H1 (cell line): ENCODE measurements around the gene GJA5.

Experiments
- ASH2L ChIP-seq: fragments of 200-600, 300-600 bp; sonication (generic); IDR thresholded peaks from one replicate; pipeline ENCODE4 v1.7.1; 2017; ENCODE audit warnings: low read length
- CTCF ChIP-seq, 3 experiments: IDR thresholded peaks; 1 replicate in 2 of 3; 2 replicates in 1 of 3; pipeline versions ENCODE4 v1.5.1 to v1.6.1; 2011; ENCODE audit warnings: low read length in 3 of 3, mild to moderate bottlenecking in 3 of 3, inconsistent platforms in 2 of 3, low read depth in 1 of 3, moderate library complexity in 1 of 3; ENCODE audit not compliant: insufficient read depth in 1 of 3; ENCODE audit errors: control extremely low read depth in 1 of 3
- HDAC2 ChIP-seq, 2 experiments: fragments of 300-600 bp in 1 of 2; sonication (generic) in 1 of 2; IDR thresholded peaks; 2 replicates each; pipeline ENCODE4 v1.6.1; 2011 to 2012; ENCODE audit warnings: low read depth in 2 of 2, low read length in 2 of 2, mild to moderate bottlenecking in 2 of 2, moderate library complexity in 2 of 2, borderline replicate concordance in 1 of 2, inconsistent platforms in 1 of 2
- KDM1A ChIP-seq: fragments of 200-600, 300-600 bp; sonication (generic); IDR thresholded peaks from 2 replicates; pipeline ENCODE4 v1.7.1; 2016; ENCODE audit warnings: mild to moderate bottlenecking, low read length, borderline replicate concordance
- RNF2 ChIP-seq: fragments of 200-900, 300-1000 bp; sonication (generic); IDR thresholded peaks from 2 replicates; pipeline ENCODE4 v1.7.1; 2016; ENCODE audit warnings: borderline replicate concordance, low read depth, mild to moderate bottlenecking, antibody characterized with exemption, low read length; ENCODE audit not compliant: poor library complexity, severe bottlenecking; ENCODE audit errors: missing control alignments
- TF ChIP-seq, protein P1 (sequence below): IDR thresholded peaks from 2 replicates; pipeline ENCODE4 v1.6.1; 2012; ENCODE audit warnings: inconsistent platforms

DNA sequence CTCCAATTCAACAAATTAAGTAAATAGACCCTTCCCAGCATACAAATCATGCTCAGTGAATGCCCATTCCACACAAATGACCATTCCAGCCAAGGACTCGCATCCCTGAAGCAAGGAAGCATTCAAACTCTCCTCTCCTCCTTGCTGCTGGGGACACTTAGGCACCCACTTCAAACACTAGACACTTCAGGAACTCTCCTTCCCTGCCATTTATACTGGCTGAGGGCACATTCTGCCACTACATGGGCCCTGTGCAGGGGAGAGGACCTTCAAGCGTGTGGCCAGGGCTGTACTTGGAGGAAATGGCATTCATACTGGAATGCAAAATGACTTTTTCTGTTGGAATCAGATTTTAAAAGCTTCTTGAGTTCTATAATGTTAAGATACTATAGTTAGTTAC is 22.3 kb downstream of the GJA5 start:
- TF ChIP-seq RNF2 (no peak), CTCF (IDR thresholded peaks at IDR 0.05; ENCODE audit: control extremely low read depth in 1 of 3, insufficient read depth in 1 of 3, low read depth in 1 of 3, low read length in 3 of 3) (no peak), HDAC2 (IDR thresholded peaks at IDR 0.05; ENCODE audit: borderline replicate concordance in 1 of 2, low read depth in 2 of 2, low read length in 2 of 2) (no peak), KDM1A (no peak), ASH2L (no peak)
- TF ChIP-seq, protein P1, sequence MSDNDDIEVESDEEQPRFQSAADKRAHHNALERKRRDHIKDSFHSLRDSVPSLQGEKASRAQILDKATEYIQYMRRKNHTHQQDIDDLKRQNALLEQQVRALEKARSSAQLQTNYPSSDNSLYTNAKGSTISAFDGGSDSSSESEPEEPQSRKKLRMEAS = no peak
